GM23248 (cell line): ENCODE results near the gene CNR2. TPM values are rescaled to one million over a fixed set of nuclear protein-coding genes. Genes with fewer than 3 reads are reported as not detected.
A peak's percentile ranks its signal among the peaks of the same experiment; 100 is the strongest.
"Not testable (repeated sequence)": the region's sequence is repeated elsewhere in the genome, so short reads cannot be mapped to it uniquely, and the experiment has no call there.

Experiments
- DNase-seq: peaks from one replicate; pipeline ENCODE4 v3.0.0-alpha.2; 2015
- H2AFZ ChIP-seq: fragments of 200-600 bp; sonication (generic); 2 replicates; pipeline ENCODE4 v1.6.1; 2016; ENCODE audit warnings: antibody characterized with exemption
- H3F3A ChIP-seq: fragments of 200-600 bp; sonication (generic); 2 replicates; pipeline ENCODE4 v1.6.1; 2016; ENCODE audit warnings: mild to moderate bottlenecking, antibody characterized with exemption, mixed run types; ENCODE audit not compliant: insufficient read depth
- H3K27ac ChIP-seq: fragments of 200-600 bp; sonication (generic); 2 replicates; pipeline ENCODE4 v1.5.1; 2016; ENCODE audit warnings: mild to moderate bottlenecking
- H3K27me3 ChIP-seq: fragments of 200-600 bp; sonication (generic); replicated peaks from 2 replicates; pipeline ENCODE4 v1.6.1; 2016; ENCODE audit warnings: mild to moderate bottlenecking; ENCODE audit not compliant: insufficient read depth
- H3K36me3 ChIP-seq: fragments of 200-600 bp; sonication (generic); 2 replicates; pipeline ENCODE4 v1.6.1; 2016; ENCODE audit warnings: low read depth, mild to moderate bottlenecking
- H3K4me1 ChIP-seq: fragments of 200-600 bp; sonication (generic); 2 replicates; pipeline ENCODE4 v1.6.1; 2016; ENCODE audit warnings: mild to moderate bottlenecking; ENCODE audit not compliant: insufficient read depth
- H3K4me2 ChIP-seq: fragments of 200-600 bp; sonication (generic); one replicate; pipeline ENCODE4 v1.6.1; 2016; ENCODE audit warnings: mild to moderate bottlenecking; ENCODE audit not compliant: unreplicated experiment
- H3K4me3 ChIP-seq: fragments of 200-600 bp; sonication (generic); 2 replicates; pipeline ENCODE4 v1.5.1; 2016; ENCODE audit warnings: mild to moderate bottlenecking
- H3K79me2 ChIP-seq: fragments of 200-600 bp; sonication (generic); 2 replicates; pipeline ENCODE4 v1.6.1; 2016; ENCODE audit warnings: mild to moderate bottlenecking; ENCODE audit not compliant: insufficient read depth
- H3K9ac ChIP-seq: fragments of 200-600 bp; sonication (generic); 2 replicates; pipeline ENCODE4 v1.6.1; 2016; ENCODE audit warnings: mild to moderate bottlenecking
- H3K9me2 ChIP-seq: fragments of 200-600 bp; sonication (generic); 2 replicates; pipeline ENCODE4 v1.6.1; 2016; ENCODE audit warnings: mixed run types, mild to moderate bottlenecking, moderate library complexity; ENCODE audit not compliant: insufficient read depth
- H3K9me3 ChIP-seq: fragments of 200-600 bp; sonication (generic); one replicate; pipeline ENCODE4 v1.6.1; 2017; ENCODE audit warnings: low read depth
- H4K20me1 ChIP-seq: fragments of 200-600 bp; sonication (generic); 2 replicates; pipeline ENCODE4 v1.6.0; 2016; ENCODE audit not compliant: insufficient read depth
- EZH2 ChIP-seq: fragments of 200-600 bp; sonication (generic); IDR thresholded peaks from 2 replicates; pipeline ENCODE4 v1.6.1; 2018; ENCODE audit warnings: antibody characterized with exemption, mild to moderate bottlenecking; ENCODE audit not compliant: insufficient read depth, poor library complexity, severe bottlenecking
- EZH2phosphoT487 ChIP-seq: fragments of 200-600 bp; sonication (generic); IDR thresholded peaks from 2 replicates; pipeline ENCODE4 v1.6.1; 2018; ENCODE audit warnings: antibody characterized with exemption, moderate library complexity, mild to moderate bottlenecking, low read depth; ENCODE audit not compliant: insufficient read depth
- WGBS, 2 experiments: methylation state at CpG; one replicate each; pipeline ENCODE4 v1.1.6; 2015 to 2017; ENCODE audit warnings: low lambda C conversion rate in 2 of 2, low coverage in 1 of 2; ENCODE audit errors: missing lambda C conversion rate in 2 of 2; 5-methylcytosine and 5-hydroxymethylcytosine counted together
- in situ Hi-C: fragments of 300-500 bp; cut with MboI; formaldehyde crosslinking; loops from 2 replicates; pipeline ENCODE4 v1.15.0; 2020
- polyA plus RNA-seq: library from polyadenylated mRNA; unstranded; fragments of >200 nt; fragmentation: Nextera tagmentation; extraction: Ambion mirVana; gene quantifications from 2 replicates; pipeline ENCODE4 v1.2.1, GENCODE V29; 2016
- total RNA-seq: library from RNA; depleted of rRNA; stranded (reverse); fragments of >200 nt; shearing (Covaris generic); gene quantifications from 2 replicates; pipeline ENCODE4 v1.2.3, GENCODE V29; 2014

CNR2 gene
- total and polyA plus RNA-seq, 2 experiments from 2014 or later = not detected

DNA sequence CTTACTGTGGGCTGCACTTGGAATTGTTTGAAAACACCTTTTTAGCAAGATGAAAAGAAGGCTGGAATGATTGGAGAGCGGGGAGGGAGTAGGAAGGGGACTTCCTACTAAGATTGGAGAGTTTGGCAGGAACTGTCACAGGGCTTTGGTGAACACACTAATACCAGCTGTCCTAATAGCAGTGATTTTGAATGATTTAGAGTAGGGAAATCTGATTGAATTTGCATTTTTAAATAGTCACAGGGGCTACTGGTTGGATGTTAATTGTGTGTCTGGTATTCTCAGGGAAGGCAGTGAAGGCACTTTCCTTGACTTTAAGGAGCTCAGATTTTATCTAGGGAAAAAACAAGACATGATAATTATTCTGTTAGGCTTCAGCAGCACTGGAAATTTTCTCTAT, 85.4 kb downstream of the CNR2 start:
- no peak overlapping the region for H3K9ac ChIP-seq
- no peak overlapping the region for H2AFZ ChIP-seq
- WGBS, 2 experiments = 44 to 62% methylated on average over 1 of the region's 1 CpG
- no peaks in the 10 kb centered on the region for H3F3A ChIP-seq
- no peaks in the 10 kb centered on the region for H4K20me1 ChIP-seq
- peaks cover 6% of the 10 kb centered on the region; the same call in 1 of the 2 replicates for H3K4me1 ChIP-seq
- H3K79me2 ChIP-seq = peaks cover 21% of the 10 kb centered on the region
- no peak overlapping the region for H3K27ac ChIP-seq
- no peaks in the 10 kb centered on the region for H3K36me3 ChIP-seq
- DNase-seq = no peak
- no peaks in the 10 kb centered on the region for H3K27me3 ChIP-seq
- TF ChIP-seq EZH2phosphoT487 = no peak
- TF ChIP-seq EZH2 = no peak
- H3K4me3 ChIP-seq = no peak overlapping the region
- H3K4me2 ChIP-seq = no peak overlapping the region
- H3K9me3 ChIP-seq = no peaks in the 10 kb centered on the region
- no peaks in the 10 kb centered on the region for H3K9me2 ChIP-seq
- in situ Hi-C loops = no loop called here

DNA sequence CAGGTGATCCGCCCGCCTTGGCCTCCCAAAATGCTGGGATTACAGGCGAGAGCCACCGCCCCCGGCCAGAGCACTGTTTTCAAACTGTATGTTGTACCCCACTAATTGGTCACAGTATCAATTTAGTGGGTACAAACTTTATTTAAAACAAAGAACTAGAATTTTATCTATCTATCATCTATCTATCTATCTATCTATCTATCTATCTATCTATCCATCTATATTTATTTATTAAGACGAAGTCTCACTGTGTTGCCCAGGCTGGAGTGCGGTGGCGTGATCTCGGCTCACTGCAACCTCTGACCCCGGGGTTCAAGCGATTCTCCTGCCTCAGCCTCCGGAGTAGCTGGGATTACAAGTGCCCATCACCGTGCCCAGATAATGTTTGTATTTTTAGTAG, 86.6 kb downstream of the CNR2 start:
- H3F3A ChIP-seq, H3K27ac ChIP-seq, H3K4me1 ChIP-seq, H3K9me2 ChIP-seq, H3K27me3 ChIP-seq, H3K4me3 ChIP-seq, H3K36me3 ChIP-seq, H4K20me1 ChIP-seq, DNase-seq, H2AFZ ChIP-seq, H3K4me2 ChIP-seq, in situ Hi-C loops, H3K9ac ChIP-seq, H3K9me3 ChIP-seq: not testable (repeated sequence)
- peaks cover 26% of the 10 kb centered on the region for H3K79me2 ChIP-seq
- 96 to 98% methylated on average over 13 of the region's 13 CpGs for WGBS, 2 experiments

DNA sequence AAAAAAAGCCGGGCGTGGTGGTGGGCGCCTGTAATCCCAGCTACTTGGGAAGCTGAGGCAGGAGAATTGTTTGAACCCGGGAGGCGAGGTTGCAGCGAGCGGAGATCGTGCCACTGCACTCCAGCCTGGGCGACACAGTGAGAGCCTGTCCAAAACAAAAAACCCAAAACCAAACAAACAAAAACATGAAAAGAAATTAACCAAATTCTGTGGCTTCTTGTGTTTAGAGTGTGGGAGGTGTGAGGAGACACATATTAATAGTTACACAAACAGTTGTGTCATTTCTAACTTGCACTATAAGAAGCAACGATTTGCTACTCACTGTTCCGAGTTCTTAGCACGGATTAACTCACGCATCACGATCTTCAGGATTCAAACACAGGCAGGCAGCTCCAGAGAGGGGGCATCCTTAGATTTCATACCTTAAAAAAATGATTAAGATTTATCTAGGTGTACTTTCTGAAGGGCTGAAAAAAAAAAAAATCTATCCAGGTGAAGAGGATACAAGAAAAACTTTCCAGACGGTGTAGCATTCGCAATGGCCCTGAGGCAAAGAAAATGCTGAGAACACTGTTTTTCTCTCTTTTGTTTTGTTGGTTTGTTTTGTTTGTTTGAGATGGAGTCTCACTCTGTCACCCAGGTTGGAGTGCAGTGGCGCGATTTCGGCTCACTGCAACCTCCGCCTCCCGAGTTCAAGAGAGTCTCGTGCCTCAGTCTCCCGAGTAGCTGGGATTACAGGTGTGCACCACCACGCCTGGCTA, 87.2 kb downstream of the CNR2 start:
- Histone ChIP-seq H4K20me1 (no peaks in the 10 kb centered on the region), H3K9ac (peak overlapping the region; percentile 98), H2AFZ (peak overlapping the region; percentile 90), H3K9me3 (no peaks in the 10 kb centered on the region), H3K79me2 (peaks cover 26% of the 10 kb centered on the region), H3K27ac (peak overlapping the region; percentile 81), H3K4me3 (peak overlapping the region; percentile 93), H3K4me2 (peak overlapping the region; percentile 90), H3F3A (no peaks in the 10 kb centered on the region), H3K36me3 (no peaks in the 10 kb centered on the region), H3K4me1 (peaks cover 6% of the 10 kb centered on the region; the same call in 1 of the 2 replicates), H3K27me3 (no peaks in the 10 kb centered on the region), H3K9me2 (no peaks in the 10 kb centered on the region)
- DNase-seq = peak; percentile 15
- WGBS, 2 experiments = 63 to 68% methylated on average over 23 to 24 of the region's 24 CpGs
- no peak for TF ChIP-seq EZH2
- TF ChIP-seq EZH2phosphoT487 = no peak
- in situ Hi-C loops = no loop called here

DNA sequence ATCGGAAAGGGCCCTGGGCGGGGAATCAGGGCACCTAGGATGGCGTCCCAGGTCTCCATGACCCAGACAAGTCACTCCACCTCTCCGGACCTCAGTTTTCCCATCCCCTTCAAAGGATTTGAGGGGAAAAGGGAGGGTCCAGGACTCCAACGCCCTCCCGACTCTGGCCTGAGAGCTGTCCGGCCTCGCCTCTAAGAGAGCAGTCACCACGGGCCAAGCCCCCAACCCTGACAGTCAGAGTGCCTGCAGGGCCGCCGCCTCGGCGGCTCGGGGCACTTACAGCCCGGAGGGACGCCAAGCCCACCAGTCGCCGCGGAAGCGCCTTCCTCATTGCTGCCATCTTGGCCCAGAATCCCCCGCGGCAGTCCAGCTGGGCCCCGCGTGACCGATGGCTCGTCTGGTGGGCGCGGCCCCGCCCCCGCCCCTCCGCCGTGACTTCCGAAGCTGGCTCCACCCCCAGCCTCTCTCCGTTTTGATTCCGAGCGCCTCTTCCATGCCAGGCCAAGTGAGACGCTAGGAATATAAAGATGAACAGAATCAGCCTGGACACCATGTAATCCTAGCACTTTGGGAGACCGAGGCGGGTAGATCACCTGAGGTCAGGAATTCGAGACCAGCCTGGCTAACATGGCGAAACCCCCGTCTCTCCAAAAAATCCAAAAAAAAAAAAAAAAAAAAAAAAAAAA, 87.9 kb downstream of the CNR2 start, which contains the start of gene HMGCL:
TSS of gene HMGCL (minus strand) at position 354 of the 686 bp plus-strand sequence. CDS start at position 340, 14 bp downstream.
- Histone ChIP-seq H3F3A (no peaks in the 10 kb centered on the region), H3K4me2 (peak within 1 kb of the TSS; percentile 90), H4K20me1 (no peaks in the 10 kb centered on the region), H3K4me1 (peaks cover 6% of the 10 kb centered on the region; the same call in 1 of the 2 replicates), H3K9me3 (no peaks in the 10 kb centered on the region), H3K27ac (peak within 1 kb of the TSS; percentile 81), H3K79me2 (peaks cover 26% of the 10 kb centered on the region), H3K9ac (peak within 1 kb of the TSS; percentile 98), H2AFZ (peak within 1 kb of the TSS; percentile 90), H3K9me2 (no peaks in the 10 kb centered on the region), H3K27me3 (no peaks in the 10 kb centered on the region), H3K36me3 (no peaks in the 10 kb centered on the region), H3K4me3 (peak within 1 kb of the TSS; percentile 93)
- peak; percentile 97 for DNase-seq
- in situ Hi-C loops = no loop called here
- WGBS, 2 experiments = 1% methylated on average over 30 to 32 of the region's 42 CpGs
- no peak for TF ChIP-seq EZH2phosphoT487
- TF ChIP-seq EZH2 = no peak
